ENCODE data around the gene HAL. TPM values are rescaled to one million over a fixed set of nuclear protein-coding genes. Genes with fewer than 3 reads are reported as not detected.

HAL gene
- total and polyA plus RNA-seq, 2 of the 13 experiments (the other 11 are each of a cell fraction or from before 2014, with no cell fraction given): 0.89 to 37.8 TPM

DNA sequence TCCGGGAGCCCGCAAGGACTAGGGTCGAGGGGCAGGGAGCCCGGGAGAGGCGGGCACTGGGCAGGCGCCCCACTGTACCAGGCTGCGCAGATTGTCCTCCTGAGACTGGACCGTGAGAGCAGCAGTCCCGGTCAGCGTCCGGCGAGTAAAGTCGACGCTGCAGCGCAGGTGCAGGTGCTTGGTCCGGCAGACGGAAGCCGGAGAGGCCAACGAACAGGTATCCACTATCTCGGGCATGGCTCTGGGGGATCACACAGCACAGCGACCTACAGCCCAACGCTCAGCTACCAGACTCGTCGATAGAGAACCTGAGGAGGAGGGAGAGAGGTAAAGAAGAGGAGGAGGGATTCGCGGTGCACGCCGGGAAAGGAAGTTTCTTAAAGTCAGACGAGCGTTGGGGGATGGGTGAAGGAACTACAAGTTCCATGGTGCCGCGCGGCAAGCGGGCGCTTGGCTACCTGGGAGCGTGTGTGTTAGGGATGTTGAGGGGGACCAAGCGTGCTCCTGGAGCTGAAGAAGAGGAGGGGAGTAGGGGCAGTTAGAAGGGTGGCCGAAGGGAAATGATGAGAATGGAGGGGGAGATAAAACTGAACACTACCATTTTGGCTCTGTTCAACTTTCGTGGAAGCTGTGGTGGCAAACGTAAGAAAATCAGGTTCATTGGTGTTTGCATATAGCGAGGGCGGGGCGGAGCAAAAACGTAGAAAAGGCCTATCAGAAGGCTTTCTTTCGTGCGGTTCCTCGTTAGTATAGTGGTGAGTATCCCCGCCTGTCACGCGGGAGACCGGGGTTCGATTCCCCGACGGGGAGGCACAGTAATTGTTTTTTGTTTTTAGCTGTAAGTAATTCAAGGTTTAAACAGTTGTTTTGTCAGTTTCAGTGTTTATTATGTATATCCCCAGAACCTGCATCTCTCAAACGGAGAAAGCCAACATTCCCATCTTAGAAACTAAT, 39.4 kb upstream of the HAL start, which contains the start of gene LTA4H (continued):
- TF ChIP-seq, protein P1, sequence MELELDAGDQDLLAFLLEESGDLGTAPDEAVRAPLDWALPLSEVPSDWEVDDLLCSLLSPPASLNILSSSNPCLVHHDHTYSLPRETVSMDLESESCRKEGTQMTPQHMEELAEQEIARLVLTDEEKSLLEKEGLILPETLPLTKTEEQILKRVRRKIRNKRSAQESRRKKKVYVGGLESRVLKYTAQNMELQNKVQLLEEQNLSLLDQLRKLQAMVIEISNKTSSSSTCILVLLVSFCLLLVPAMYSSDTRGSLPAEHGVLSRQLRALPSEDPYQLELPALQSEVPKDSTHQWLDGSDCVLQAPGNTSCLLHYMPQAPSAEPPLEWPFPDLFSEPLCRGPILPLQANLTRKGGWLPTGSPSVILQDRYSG (CRISPR knock-in tag; IDR thresholded peaks at IDR 0.05): no peak
- no peak for TF ChIP-seq ETV6 (CRISPR knock-in tag; conservative IDR thresholded peaks at IDR 0.05)
- no peak for TF ChIP-seq MEIS1 (CRISPR knock-in tag; IDR thresholded peaks at IDR 0.05; ENCODE audit: borderline replicate concordance)
- TF ChIP-seq, protein P2, sequence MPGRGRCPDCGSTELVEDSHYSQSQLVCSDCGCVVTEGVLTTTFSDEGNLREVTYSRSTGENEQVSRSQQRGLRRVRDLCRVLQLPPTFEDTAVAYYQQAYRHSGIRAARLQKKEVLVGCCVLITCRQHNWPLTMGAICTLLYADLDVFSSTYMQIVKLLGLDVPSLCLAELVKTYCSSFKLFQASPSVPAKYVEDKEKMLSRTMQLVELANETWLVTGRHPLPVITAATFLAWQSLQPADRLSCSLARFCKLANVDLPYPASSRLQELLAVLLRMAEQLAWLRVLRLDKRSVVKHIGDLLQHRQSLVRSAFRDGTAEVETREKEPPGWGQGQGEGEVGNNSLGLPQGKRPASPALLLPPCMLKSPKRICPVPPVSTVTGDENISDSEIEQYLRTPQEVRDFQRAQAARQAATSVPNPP (CRISPR knock-in tag; IDR thresholded peaks at IDR 0.05): no peak
- peak; percentile 60; the same call in 1 of the 2 replicates for TF ChIP-seq SIN3A (IDR thresholded peaks at IDR 0.05; ENCODE audit: borderline replicate concordance, low read depth, low read length)
- TF ChIP-seq ZNF274 (CRISPR knock-in tag; IDR thresholded peaks at IDR 0.05): no peak
- TF ChIP-seq ZNF572 (CRISPR knock-in tag; IDR thresholded peaks at IDR 0.05): no peak
- TF ChIP-seq ZSCAN21 (CRISPR knock-in tag; IDR thresholded peaks at IDR 0.05; ENCODE audit: borderline replicate concordance): no peak; the same call in 1 of the 2 replicates
- no peak; the same call in 1 of the 2 replicates for TF ChIP-seq RFXAP (CRISPR knock-in tag; IDR thresholded peaks at IDR 0.05; ENCODE audit: borderline replicate concordance)
- no peak for TF ChIP-seq NR2F6 (IDR thresholded peaks at IDR 0.05)
- no peak for TF ChIP-seq NR2F6 (CRISPR knock-in tag; IDR thresholded peaks at IDR 0.05)
- TF ChIP-seq KDM5A (IDR thresholded peaks at IDR 0.05; ENCODE audit: borderline replicate concordance, low read length): peak; percentile 73; the same call in 1 of the 2 replicates
- no peak for TF ChIP-seq ZNF251 (CRISPR knock-in tag; IDR thresholded peaks at IDR 0.05)
- TF ChIP-seq MIER2 (CRISPR knock-in tag; IDR thresholded peaks at IDR 0.05): peak; percentile 71; the same call in 1 of the 2 replicates
- TF ChIP-seq ZNF775 (CRISPR knock-in tag; IDR thresholded peaks at IDR 0.05; ENCODE audit: borderline replicate concordance): no peak
- TF ChIP-seq, protein P3, sequence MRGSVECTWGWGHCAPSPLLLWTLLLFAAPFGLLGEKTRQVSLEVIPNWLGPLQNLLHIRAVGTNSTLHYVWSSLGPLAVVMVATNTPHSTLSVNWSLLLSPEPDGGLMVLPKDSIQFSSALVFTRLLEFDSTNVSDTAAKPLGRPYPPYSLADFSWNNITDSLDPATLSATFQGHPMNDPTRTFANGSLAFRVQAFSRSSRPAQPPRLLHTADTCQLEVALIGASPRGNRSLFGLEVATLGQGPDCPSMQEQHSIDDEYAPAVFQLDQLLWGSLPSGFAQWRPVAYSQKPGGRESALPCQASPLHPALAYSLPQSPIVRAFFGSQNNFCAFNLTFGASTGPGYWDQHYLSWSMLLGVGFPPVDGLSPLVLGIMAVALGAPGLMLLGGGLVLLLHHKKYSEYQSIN (CRISPR knock-in tag; IDR thresholded peaks at IDR 0.05; ENCODE audit: borderline replicate concordance): no peak; the same call in 1 of the 2 replicates
- TF ChIP-seq ZNF484 (CRISPR knock-in tag; IDR thresholded peaks at IDR 0.05; ENCODE audit: borderline replicate concordance, low read depth): no peak
- peak; percentile 47 for TF ChIP-seq KDM2A (CRISPR knock-in tag; IDR thresholded peaks at IDR 0.05; ENCODE audit: borderline replicate concordance, low read depth)
- no peak for TF ChIP-seq ZNF224 (CRISPR knock-in tag; IDR thresholded peaks at IDR 0.05)
- TF ChIP-seq ASH2L (IDR thresholded peaks at IDR 0.05; ENCODE audit: insufficient read length, low read depth, low read length): peak; percentile 98
- TF ChIP-seq TOPORS (CRISPR knock-in tag; IDR thresholded peaks at IDR 0.05): no peak
- TF ChIP-seq SP140L (CRISPR knock-in tag; IDR thresholded peaks at IDR 0.05; ENCODE audit: borderline replicate concordance): peak; percentile 92
- TF ChIP-seq SMC3 (IDR thresholded peaks at IDR 0.05; ENCODE audit: low read length): peak; percentile 14; the same call in 1 of the 2 replicates
- TF ChIP-seq, protein P4, sequence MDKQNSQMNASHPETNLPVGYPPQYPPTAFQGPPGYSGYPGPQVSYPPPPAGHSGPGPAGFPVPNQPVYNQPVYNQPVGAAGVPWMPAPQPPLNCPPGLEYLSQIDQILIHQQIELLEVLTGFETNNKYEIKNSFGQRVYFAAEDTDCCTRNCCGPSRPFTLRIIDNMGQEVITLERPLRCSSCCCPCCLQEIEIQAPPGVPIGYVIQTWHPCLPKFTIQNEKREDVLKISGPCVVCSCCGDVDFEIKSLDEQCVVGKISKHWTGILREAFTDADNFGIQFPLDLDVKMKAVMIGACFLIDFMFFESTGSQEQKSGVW (CRISPR knock-in tag; IDR thresholded peaks at IDR 0.05; ENCODE audit: borderline replicate concordance): no peak
- no peak for TF ChIP-seq ZFP41 (CRISPR knock-in tag; IDR thresholded peaks at IDR 0.05; ENCODE audit: borderline replicate concordance)
- no peak; the same call in 1 of the 2 replicates for TF ChIP-seq CCDC6 (CRISPR knock-in tag; IDR thresholded peaks at IDR 0.05)
